PC-9 (cell line): ENCODE measurements around the gene ASIC3. TPM values are rescaled to one million over a fixed set of nuclear protein-coding genes. Genes with fewer than 3 reads are reported as not detected.

Experiments
- BruUV-seq: library from RNA; stranded (reverse); fragments of 400-500 nt; replicated peaks from 2 replicates; lab custom pipeline; 2021; lab: Mats Ljungman, UMichigan
- CTCF ChIA-PET: fragments of 300-600 bp; sonication (Branson Sonifier 250); formaldehyde crosslinking; loops from one replicate; lab custom pipeline; 2022; ENCODE audit warnings: antibody characterized with exemption; lab: Charles Lee
- POLR2A ChIA-PET: fragments of 300-600 bp; sonication (Branson Sonifier 250); formaldehyde crosslinking; loops from one replicate; lab custom pipeline; 2022; ENCODE audit warnings: antibody characterized with exemption; ENCODE audit not compliant: unreplicated experiment; lab: Charles Lee
- DNase-seq, 2 experiments: peaks; one replicate each; pipeline versions ENCODE4 v3.0.0 to v3.0.0-alpha.2; 2015 to 2022; ENCODE audit warnings: mixed read lengths in 1 of 2
- H2AFZ ChIP-seq: fragments of 200-600 bp; sonication (generic); 2 replicates; pipeline ENCODE4 v1.8.1; 2017; ENCODE audit warnings: antibody characterized with exemption
- H3F3A ChIP-seq: fragments of 200-600 bp; sonication (generic); 2 replicates; pipeline ENCODE4 v1.8.1; 2017; ENCODE audit warnings: antibody characterized with exemption, mild to moderate bottlenecking, low read depth; ENCODE audit not compliant: insufficient read depth
- H3K27ac ChIP-seq: fragments of 200-600 bp; sonication (generic); 2 replicates; pipeline ENCODE4 v1.6.1; 2016; ENCODE audit warnings: mixed run types
- H3K27me3 ChIP-seq: fragments of 200-600 bp; sonication (generic); 2 replicates; pipeline ENCODE4 v1.6.1; 2016; ENCODE audit warnings: low read depth, mixed run types; ENCODE audit not compliant: insufficient read depth
- H3K36me3 ChIP-seq: fragments of 200-600 bp; sonication (generic); 2 replicates; pipeline ENCODE4 v1.6.1; 2016; ENCODE audit warnings: low read depth, mixed run types
- H3K4me1 ChIP-seq: fragments of 200-600 bp; sonication (generic); replicated peaks from 2 replicates; pipeline ENCODE4 v1.6.1; 2016; ENCODE audit warnings: mixed run types; ENCODE audit not compliant: insufficient read depth
- H3K4me2 ChIP-seq: fragments of 200-600 bp; sonication (generic); 2 replicates; pipeline ENCODE4 v1.6.1; 2017; ENCODE audit warnings: mixed run types
- H3K4me3 ChIP-seq: fragments of 200-600 bp; sonication (generic); 2 replicates; pipeline ENCODE4 v1.6.1; 2016; ENCODE audit warnings: mixed run types
- H3K79me2 ChIP-seq: fragments of 200-600 bp; sonication (generic); 2 replicates; pipeline ENCODE4 v1.6.1; 2017; ENCODE audit warnings: low read depth, mixed run types
- H3K9me2 ChIP-seq: fragments of 200-600 bp; sonication (generic); 2 replicates; pipeline ENCODE4 v1.8.1; 2017; ENCODE audit warnings: mild to moderate bottlenecking; ENCODE audit not compliant: insufficient read depth
- H3K9me3 ChIP-seq: fragments of 200-600 bp; sonication (generic); 2 replicates; pipeline ENCODE4 v1.8.1; 2016; ENCODE audit warnings: low read depth; ENCODE audit not compliant: insufficient read depth
- H4K20me1 ChIP-seq: fragments of 200-600 bp; sonication (generic); 2 replicates; pipeline ENCODE4 v1.8.1; 2017; ENCODE audit not compliant: insufficient read depth
- EZH2 ChIP-seq: fragments of 200-600 bp; sonication (generic); IDR thresholded peaks from 2 replicates; pipeline ENCODE4 v1.8.0; 2017; ENCODE audit warnings: antibody characterized with exemption, low read depth
- intact Hi-C: fragments of 100-400 bp; cut with micrococcal nuclease; formaldehyde crosslinking; loops from one replicate; pipeline ENCODE4 v1.10.0; 2022; ENCODE audit not compliant: unreplicated experiment
- total RNA-seq: library from RNA; stranded (reverse); gene quantifications from 2 replicates; pipeline ENCODE4 v1.2.3, GENCODE V29; 2021
- TF ChIP-seq, protein P1 (sequence below): fragments of 200-600 bp; sonication (generic); conservative IDR thresholded peaks from 2 replicates; pipeline ENCODE4 v1.6.1; 2017; ENCODE audit warnings: mixed run types, antibody characterized with exemption, mild to moderate bottlenecking, moderate library complexity

ASIC3 gene
- total RNA-seq, 1 experiment from 2014 or later, result 10.5 TPM

DNA sequence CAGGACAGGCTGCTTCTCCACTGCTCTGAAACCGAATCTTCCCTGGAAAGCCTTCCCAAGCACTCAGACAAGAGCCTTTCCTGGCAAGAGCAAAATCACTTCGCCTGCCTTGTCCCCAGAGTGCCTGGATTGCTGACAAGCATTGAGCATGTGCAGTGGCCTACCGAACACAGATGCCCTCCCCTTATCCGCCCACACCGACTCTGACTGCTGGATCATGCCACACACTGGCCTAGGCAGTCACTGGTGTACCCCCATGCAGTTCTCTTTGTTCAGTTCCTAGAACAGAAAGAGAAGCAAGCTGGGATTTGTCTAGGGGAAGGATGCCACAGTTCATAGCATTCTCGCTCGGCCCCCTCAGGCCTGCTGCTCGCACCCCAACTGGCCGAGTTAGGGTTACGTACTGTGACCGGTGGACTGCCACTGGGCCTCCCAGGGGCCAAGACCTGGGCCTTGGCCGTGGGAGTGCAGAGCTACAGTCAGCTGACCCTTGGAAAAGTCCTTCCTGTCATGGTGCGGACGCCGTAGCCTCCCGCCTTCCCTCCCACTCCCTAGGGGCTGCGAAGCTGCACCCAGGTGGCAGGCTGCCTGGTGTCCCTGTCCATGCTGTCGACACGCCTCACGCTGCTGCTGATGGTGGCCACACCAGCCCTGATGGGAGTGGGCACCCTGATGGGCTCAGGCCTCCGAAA lies 13.2 kb upstream of the ASIC3 start:
- intact Hi-C loops, result no loop called here
- CTCF ChIA-PET, result no interaction called here
- no TSS peak for BruUV-seq

DNA sequence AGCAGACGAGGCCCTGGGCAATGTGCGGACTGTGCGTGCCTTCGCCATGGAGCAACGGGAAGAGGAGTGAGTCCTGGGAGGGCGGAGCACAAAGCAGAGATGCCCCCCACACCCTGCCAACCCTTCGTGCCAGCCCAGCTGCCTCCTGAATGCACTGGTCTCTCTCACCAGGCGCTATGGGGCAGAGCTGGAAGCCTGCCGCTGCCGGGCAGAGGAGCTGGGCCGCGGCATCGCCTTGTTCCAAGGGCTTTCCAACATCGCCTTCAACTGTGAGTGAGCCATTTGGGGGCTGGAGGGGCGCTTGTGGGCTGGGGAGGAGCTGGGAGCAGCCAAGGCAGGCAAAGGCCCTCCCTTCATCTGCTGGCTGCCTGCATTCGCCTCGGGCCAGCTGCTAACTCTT lies 12.4 kb upstream of the ASIC3 start:
- H3K9me2 ChIP-seq, result no peaks in the 10 kb centered on the region
- H2AFZ ChIP-seq, result no peak overlapping the region
- ChIA-PET POLR2A (no interaction called here), CTCF (no interaction called here)
- peaks cover 25% of the 10 kb centered on the region for H3F3A ChIP-seq
- H3K4me1 ChIP-seq, result peaks cover 26% of the 10 kb centered on the region
- no peaks in the 10 kb centered on the region; the same call in 1 of the 2 replicates for H3K36me3 ChIP-seq
- no peaks in the 10 kb centered on the region for H3K27me3 ChIP-seq
- H3K4me3 ChIP-seq, result no peak overlapping the region
- no peak overlapping the region for H3K4me2 ChIP-seq
- no TSS peak for BruUV-seq
- intact Hi-C loops, result no loop called here
- H3K79me2 ChIP-seq, result 0 out of 2 replicates have a peak, but pooled peaks cover under 1% of the 10 kb centered on the region
- no peak overlapping the region for H3K27ac ChIP-seq
- H4K20me1 ChIP-seq, result peaks cover 5% of the 10 kb centered on the region; the same call in 1 of the 2 replicates
- no peaks in the 10 kb centered on the region for H3K9me3 ChIP-seq
- no peak for TF ChIP-seq EZH2
- TF ChIP-seq, protein P1, sequence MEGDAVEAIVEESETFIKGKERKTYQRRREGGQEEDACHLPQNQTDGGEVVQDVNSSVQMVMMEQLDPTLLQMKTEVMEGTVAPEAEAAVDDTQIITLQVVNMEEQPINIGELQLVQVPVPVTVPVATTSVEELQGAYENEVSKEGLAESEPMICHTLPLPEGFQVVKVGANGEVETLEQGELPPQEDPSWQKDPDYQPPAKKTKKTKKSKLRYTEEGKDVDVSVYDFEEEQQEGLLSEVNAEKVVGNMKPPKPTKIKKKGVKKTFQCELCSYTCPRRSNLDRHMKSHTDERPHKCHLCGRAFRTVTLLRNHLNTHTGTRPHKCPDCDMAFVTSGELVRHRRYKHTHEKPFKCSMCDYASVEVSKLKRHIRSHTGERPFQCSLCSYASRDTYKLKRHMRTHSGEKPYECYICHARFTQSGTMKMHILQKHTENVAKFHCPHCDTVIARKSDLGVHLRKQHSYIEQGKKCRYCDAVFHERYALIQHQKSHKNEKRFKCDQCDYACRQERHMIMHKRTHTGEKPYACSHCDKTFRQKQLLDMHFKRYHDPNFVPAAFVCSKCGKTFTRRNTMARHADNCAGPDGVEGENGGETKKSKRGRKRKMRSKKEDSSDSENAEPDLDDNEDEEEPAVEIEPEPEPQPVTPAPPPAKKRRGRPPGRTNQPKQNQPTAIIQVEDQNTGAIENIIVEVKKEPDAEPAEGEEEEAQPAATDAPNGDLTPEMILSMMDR, result no peak
- no peak for DNase-seq

More for the DNA sequence above, 13.2 kb upstream of the ASIC3 start:
- Histone ChIP-seq H3K4me3 (no peak overlapping the region), H3K4me2 (no peak overlapping the region), H3F3A (peaks cover 23% of the 10 kb centered on the region), H3K27me3 (no peaks in the 10 kb centered on the region), H3K9me3 (no peaks in the 10 kb centered on the region), H3K79me2 (peaks cover 8% of the 10 kb centered on the region; the same call in 1 of the 2 replicates), H4K20me1 (peaks cover 5% of the 10 kb centered on the region; the same call in 1 of the 2 replicates), H3K4me1 (peaks cover 24% of the 10 kb centered on the region), H3K9me2 (no peaks in the 10 kb centered on the region), H3K36me3 (no peaks in the 10 kb centered on the region; the same call in 1 of the 2 replicates), H3K27ac (no peak overlapping the region), H2AFZ (no peak overlapping the region)
- TF ChIP-seq EZH2, result no peak
- TF ChIP-seq, protein P1, result no peak
- no peak for DNase-seq
- POLR2A ChIA-PET, result no interaction called here

DNA sequence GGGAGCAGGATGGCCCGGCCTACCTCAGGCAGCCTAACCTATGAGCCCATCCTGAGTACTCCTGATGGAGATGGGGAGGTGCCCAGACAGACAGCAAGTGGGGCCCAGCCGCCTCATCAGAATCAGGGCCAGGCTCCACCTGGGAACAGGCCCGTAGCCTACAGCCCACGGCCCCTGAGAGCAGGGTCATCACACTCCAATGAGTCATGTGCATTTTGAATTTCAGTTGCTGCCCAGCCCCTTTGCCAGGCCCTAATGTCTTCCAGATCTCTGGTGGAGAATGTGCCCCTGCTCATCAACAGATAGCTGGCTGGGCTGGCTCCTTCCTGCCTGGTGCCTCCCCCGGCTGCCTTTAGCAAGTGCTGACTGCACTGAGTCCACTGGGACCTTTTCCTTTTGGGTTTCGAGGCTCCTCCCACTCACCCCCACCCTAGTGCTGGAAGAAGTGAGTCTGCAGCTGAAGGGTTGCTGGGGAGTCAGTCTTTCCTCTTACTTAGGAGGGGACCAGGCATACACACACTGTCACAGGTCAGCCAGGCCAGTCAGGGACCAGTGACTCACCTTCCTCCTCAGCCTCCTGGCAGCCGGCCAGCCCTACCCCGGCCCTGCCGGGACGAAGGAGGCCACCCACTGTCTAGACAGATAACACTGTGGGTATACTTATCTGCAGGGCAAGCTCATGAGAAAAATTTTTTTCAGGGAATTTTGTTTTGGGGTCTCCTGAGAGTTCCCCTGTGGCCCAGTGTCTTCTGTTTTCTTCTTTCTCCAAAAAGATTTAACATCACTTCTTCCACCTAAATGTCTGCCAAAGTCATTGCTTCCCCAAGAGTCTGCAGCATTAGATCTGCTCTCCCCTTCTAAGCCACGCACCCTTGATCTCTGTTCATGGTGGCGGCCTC lies 9.1 kb upstream of the ASIC3 start:
- peaks cover 5% of the 10 kb centered on the region; the same call in 1 of the 2 replicates for H4K20me1 ChIP-seq
- POLR2A ChIA-PET, result interaction anchor here (0.6 to 0.7 kb wide), 4 partner anchors 15 to 672 kb away, joined by 3 to 6 read pairs (median 4); partner anchors contain the start of gene ATG9B

More for the DNA sequence above, 9.1 kb upstream of the ASIC3 start:
- Histone ChIP-seq H3K4me1 (peaks cover 26% of the 10 kb centered on the region), H3K4me3 (no peak overlapping the region; the same call in 1 of the 2 replicates), H3K9me3 (no peaks in the 10 kb centered on the region), H3K36me3 (no peaks in the 10 kb centered on the region; the same call in 1 of the 2 replicates), H3K27ac (peak overlapping the region; percentile 72), H2AFZ (no peak overlapping the region), H3K79me2 (no peaks in the 10 kb centered on the region), H3K4me2 (peak overlapping the region; percentile 68), H3F3A (peaks cover 25% of the 10 kb centered on the region), H3K27me3 (no peaks in the 10 kb centered on the region), H3K9me2 (no peaks in the 10 kb centered on the region)
- CTCF ChIA-PET, result interaction anchor here (0.6 kb wide), 1 partner anchor 17 kb away, joined by 4 read pairs; no protein-coding TSS in a partner anchor
- intact Hi-C loops, result loop anchor here (1.0 kb wide), 2 partner anchors 11 to 19 kb away; partner anchors contain the start of gene ABCB8
- TF ChIP-seq EZH2, result no peak
- TF ChIP-seq, protein P1, result no peak
- BruUV-seq, result TSS peak; percentile 91
- DNase-seq, result peak; percentile 86 to 95
